GM19099 (cell line): ENCODE results near the gene SUGCT.

ENCODE experiments used
- POLR2A ChIP-seq: IDR thresholded peaks from 3 replicates; pipeline ENCODE4 v1.6.1; 2011; ENCODE audit warnings: low read depth; ENCODE audit not compliant: insufficient read length; ENCODE audit errors: extremely low read depth

Gene SUGCT

GRCh38 chr7:40799493-40800403 is 664.9 kb downstream of the SUGCT start:
- TF ChIP-seq POLR2A = no peak

DNA sequence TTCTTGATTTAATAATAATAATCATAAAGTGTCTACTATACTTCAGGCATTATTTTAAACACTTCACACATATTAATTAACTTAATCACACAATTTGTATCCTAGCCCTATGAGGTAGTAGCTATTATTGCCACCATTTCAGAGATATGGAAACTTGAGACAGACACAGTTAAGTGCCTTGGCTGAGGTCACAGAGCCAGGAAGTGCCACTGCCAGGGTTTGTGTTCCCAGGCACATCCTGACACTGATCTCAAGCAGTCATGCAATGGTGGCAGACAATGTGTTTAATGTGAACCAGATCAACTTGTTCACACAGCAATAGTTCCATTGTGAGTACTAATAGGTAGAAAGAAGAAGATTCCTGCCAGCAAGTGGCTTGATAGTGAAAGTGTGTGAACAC is 666.0 kb downstream of the SUGCT start:
- no peak for TF ChIP-seq POLR2A

GRCh38 chr7:40802497-40802896 is 667.7 kb downstream of the SUGCT start:
- no peak for TF ChIP-seq POLR2A

- no peak for TF ChIP-seq POLR2A
Measured at GRCh38 chr7:40804477-40805215, 669.8 kb downstream of the SUGCT start.

- no peak for TF ChIP-seq POLR2A
Measured at GRCh38 chr7:40805361-40805760, 670.6 kb downstream of the SUGCT start.

- TF ChIP-seq POLR2A = no peak
Measured at GRCh38 chr7:40808378-40808942, 673.7 kb downstream of the SUGCT start.

GRCh38 chr7:40810274-40810673 is 675.5 kb downstream of the SUGCT start:
- TF ChIP-seq POLR2A = no peak

GRCh38 chr7:40811666-40812065 is 676.9 kb downstream of the SUGCT start:
- no peak for TF ChIP-seq POLR2A

DNA sequence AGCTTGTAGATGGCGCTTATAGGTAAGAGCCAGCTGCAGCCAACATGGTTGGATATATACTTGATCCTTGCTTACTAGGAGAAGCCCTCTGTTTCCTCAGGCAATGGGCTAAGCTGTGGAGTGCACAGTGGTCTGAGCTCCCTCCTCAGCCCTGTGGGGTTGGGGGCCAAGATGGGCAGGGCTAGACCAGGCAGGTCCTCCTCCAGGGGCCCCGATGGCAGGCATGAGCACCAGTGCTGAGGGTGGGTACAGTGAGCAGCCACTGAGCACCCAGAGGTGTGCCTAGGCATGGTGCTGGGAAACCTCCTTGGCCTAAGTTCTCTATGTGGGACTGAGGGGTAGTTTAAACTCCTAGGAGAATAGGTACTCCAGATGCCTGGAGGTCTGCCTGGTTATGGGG is 680.2 kb downstream of the SUGCT start:
- no peak for TF ChIP-seq POLR2A

- TF ChIP-seq POLR2A = no peak
Measured at GRCh38 chr7:40815512-40815911, 680.7 kb downstream of the SUGCT start.

DNA sequence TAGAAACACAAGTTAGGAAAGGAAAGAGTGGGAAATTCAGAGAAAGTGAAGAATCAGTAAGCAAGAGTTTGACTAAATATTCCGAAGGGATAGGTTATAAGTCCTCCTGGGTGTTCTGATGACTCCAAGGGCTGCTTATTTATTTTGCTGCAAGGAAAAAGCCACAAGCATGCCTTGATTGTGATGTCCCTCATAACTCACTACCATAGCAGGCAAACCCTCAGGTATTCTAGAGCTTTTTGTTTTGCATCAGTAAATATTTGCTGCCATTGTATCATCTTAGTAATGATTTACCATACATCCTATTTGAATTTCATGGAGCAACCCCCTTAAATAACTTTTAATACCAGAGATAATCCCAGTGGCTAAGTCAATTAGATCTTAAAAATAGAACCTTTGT is 688.1 kb downstream of the SUGCT start:
- no peak for TF ChIP-seq POLR2A

DNA sequence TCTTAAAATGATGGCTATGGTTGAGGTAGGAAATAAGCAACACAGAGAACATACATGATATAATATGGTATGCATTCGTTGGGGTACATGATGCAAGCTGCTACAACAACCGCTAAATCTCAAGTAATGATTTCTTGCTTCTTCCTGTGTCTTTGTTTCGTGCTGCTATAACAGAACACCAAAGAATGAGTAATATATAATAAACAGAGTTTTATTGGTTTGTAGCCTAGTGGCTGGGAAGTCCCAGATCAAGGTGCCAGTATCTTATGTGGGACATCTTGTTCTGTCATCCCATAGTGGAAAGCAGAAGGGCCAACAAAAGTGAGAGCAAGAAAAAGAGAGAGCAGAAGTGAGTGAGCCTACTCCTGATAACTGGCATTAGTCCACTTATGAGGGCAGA is 689.7 kb downstream of the SUGCT start:
- TF ChIP-seq POLR2A = no peak

- TF ChIP-seq POLR2A = no peak
Measured at GRCh38 chr7:40826411-40827221, 691.8 kb downstream of the SUGCT start.

DNA sequence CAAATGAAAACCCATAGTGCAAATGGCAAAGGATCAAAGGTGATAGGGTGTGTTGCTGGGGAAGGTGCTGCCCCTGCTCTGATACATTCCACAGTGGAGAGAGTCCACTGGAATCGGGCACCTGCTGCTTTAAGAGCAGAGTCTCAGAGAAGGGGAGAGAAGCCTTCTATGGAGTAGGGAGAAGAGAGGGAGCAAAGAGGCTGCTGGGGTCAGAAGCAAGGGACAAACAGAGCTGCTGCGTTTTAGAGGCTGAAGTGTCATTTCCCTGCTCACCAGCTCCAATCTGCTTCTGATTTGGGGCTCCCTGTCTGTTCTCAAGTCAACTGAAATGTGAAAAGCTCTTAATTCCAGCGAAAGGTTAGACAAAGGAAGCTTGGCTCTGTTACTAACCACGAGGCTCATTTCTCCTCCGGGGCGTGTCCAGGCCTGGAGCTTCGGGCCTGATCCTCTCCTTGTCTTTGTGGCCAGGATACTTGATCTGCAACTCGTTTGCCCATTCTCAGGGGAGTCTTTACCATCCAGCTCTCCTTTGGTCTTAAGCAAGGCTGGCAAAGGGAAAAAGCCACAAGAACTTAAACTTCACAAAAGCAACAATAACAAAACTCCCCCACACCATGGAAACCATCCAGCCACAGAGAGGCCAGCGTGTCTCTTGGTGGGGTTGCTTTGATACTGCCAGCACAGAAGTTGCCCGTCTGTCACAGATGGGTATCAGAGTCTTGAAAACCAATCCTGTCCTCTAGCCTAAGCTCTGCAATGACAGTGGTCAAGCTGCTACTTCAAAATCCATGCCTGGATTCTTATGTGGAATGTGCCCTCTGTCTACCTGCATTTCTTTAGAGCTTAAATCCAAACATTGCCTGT is 692.6 kb downstream of the SUGCT start:
- TF ChIP-seq POLR2A = no peak
